Measurements from ENCODE around the gene STX18.

GRCh38 chr4:4377732-4378460 lies 164.0 kb downstream of the STX18 start:
- no peak for TF ChIP-seq CTCF (IDR thresholded peaks at IDR 0.05)
- TF ChIP-seq POLR2A (IDR thresholded peaks at IDR 0.05) = no peak

Measured in suprapubic skin (tissue), 3 donors.